ENCODE measurements around the gene CDH13.

DNA sequence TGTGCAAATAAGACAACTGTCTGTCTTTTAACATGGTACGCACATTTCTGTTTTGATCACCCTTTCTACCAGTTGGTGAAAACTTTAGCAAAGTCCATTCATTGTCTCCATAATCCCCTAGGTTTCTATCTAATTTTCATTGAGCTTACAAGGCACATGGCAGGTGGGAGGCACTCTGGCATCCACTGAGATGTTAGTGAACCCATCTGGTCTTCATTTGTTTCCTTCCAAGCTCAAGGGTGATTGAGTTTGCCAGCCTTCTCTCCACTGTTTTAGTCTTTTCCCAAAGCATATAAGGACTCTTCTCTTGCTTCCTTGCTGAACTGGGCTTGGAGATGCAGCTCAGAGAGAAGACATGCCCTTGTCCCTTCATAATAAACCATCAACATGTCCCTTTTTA is 179.1 kb downstream of the CDH13 start:
- TF ChIP-seq, protein P1, sequence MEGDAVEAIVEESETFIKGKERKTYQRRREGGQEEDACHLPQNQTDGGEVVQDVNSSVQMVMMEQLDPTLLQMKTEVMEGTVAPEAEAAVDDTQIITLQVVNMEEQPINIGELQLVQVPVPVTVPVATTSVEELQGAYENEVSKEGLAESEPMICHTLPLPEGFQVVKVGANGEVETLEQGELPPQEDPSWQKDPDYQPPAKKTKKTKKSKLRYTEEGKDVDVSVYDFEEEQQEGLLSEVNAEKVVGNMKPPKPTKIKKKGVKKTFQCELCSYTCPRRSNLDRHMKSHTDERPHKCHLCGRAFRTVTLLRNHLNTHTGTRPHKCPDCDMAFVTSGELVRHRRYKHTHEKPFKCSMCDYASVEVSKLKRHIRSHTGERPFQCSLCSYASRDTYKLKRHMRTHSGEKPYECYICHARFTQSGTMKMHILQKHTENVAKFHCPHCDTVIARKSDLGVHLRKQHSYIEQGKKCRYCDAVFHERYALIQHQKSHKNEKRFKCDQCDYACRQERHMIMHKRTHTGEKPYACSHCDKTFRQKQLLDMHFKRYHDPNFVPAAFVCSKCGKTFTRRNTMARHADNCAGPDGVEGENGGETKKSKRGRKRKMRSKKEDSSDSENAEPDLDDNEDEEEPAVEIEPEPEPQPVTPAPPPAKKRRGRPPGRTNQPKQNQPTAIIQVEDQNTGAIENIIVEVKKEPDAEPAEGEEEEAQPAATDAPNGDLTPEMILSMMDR (IDR thresholded peaks at IDR 0.05; ENCODE audit: insufficient read depth, low read length) = no peak
- TF ChIP-seq, protein P2, sequence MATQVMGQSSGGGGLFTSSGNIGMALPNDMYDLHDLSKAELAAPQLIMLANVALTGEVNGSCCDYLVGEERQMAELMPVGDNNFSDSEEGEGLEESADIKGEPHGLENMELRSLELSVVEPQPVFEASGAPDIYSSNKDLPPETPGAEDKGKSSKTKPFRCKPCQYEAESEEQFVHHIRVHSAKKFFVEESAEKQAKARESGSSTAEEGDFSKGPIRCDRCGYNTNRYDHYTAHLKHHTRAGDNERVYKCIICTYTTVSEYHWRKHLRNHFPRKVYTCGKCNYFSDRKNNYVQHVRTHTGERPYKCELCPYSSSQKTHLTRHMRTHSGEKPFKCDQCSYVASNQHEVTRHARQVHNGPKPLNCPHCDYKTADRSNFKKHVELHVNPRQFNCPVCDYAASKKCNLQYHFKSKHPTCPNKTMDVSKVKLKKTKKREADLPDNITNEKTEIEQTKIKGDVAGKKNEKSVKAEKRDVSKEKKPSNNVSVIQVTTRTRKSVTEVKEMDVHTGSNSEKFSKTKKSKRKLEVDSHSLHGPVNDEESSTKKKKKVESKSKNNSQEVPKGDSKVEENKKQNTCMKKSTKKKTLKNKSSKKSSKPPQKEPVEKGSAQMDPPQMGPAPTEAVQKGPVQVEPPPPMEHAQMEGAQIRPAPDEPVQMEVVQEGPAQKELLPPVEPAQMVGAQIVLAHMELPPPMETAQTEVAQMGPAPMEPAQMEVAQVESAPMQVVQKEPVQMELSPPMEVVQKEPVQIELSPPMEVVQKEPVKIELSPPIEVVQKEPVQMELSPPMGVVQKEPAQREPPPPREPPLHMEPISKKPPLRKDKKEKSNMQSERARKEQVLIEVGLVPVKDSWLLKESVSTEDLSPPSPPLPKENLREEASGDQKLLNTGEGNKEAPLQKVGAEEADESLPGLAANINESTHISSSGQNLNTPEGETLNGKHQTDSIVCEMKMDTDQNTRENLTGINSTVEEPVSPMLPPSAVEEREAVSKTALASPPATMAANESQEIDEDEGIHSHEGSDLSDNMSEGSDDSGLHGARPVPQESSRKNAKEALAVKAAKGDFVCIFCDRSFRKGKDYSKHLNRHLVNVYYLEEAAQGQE (IDR thresholded peaks at IDR 0.05; ENCODE audit: insufficient replicate concordance, low read depth) = no peak
